ENCODE data around the gene CDC40.
"Not testable (repeated sequence)": the region's sequence is repeated elsewhere in the genome, so short reads cannot be mapped to it uniquely, and the experiment has no call there.

The CDC40 gene

DNA sequence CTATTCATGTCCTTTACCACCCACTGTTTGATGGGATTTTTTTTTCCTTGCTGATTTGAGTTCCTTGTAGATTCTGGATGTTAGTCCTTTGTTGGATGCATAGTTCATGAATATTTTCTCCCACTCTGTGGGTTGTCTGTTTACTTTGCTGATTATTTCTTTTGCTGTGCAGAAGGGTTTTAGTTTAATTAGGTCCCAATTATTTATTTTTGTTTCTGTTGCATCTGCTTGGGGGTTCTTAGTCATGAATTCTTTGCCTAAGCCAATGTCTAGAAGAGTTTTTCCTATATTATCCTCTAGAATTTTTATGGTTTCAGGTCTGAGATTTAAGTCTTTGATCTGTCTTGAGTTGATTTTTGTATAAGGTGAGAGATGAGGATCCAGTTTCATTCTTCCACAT is 92.6 kb downstream of the CDC40 start:
- not testable (repeated sequence) for DNase-seq

GRCh38 chr6:110277100-110277665 is 97.0 kb downstream of the CDC40 start:
- DNase-seq = no peak

All from NCI-H187 treated with DMSO at 0.1 percent for 48 hours (cell line).